SHP77 (cell line): ENCODE data around the gene THOC2.
"Not testable (repeated sequence)": the region's sequence is repeated elsewhere in the genome, so short reads cannot be mapped to it uniquely, and the experiment has no call there.

Source experiments
- DNase-seq, 2 experiments: peaks; one replicate each; lab custom pipeline; 2025; lab: John Stamatoyannopoulos, UW

THOC2 gene

DNA sequence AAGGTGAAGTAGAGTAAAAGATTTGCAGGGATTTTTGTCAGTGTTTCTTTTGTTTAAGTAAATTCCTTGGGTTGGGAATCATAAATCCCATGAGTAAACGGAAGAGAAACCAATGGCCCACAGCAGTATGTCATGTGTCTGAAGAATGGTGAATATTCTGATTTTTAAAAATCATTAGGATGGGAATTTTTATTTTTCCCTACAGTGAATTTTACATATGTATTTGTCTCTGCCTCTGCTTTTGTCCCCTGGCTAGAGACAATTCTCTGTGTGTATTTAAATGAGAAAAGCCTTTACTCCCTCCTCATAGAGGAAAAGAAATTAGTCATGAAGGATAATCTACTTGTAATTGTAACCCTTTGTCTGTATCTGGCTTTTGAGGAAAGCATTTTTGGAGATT is 152.1 kb downstream of the THOC2 start:
- DNase-seq = no peak

- DNase-seq = not testable (repeated sequence)
Measured at GRCh38 chrX:123574027-123574426, 158.8 kb downstream of the THOC2 start.

- no peak for DNase-seq
Measured at GRCh38 chrX:123570011-123570590, 162.8 kb downstream of the THOC2 start.

DNA sequence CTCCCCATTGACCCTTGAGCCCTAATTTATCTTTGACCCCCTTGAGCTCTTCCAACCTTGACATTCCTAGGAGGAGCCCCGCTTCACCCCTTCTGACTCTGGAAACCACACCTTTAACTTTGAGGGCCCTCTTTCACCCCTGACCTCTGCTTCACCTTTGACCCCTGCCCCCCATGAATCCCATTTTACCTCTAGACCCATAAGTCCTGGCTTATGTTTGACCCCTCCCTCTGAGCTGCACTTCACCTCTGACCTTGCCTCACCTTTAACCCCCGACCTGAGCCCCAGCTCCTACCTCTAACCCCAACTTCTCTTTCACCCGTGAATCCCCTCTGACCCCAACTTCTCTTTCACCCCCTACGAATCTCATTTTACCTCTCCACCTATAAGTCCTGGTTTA is 169.7 kb downstream of the THOC2 start:
- DNase-seq = no peak

- DNase-seq = no peak
Measured at GRCh38 chrX:123562342-123563146, 170.3 kb downstream of the THOC2 start.

- DNase-seq = no peak
Measured at GRCh38 chrX:123561439-123562215, 171.2 kb downstream of the THOC2 start.

- no peak for DNase-seq
Measured at GRCh38 chrX:123550829-123551228, 182.0 kb downstream of the THOC2 start.
